ENCODE data around the gene TRAPPC8.
"Not testable (repeated sequence)": the region's sequence is repeated elsewhere in the genome, so short reads cannot be mapped to it uniquely, and the experiment has no call there.

GRCh38 chr18:31926988-31927387 lies 15.9 kb downstream of the TRAPPC8 start:
- TF ChIP-seq, protein P1, sequence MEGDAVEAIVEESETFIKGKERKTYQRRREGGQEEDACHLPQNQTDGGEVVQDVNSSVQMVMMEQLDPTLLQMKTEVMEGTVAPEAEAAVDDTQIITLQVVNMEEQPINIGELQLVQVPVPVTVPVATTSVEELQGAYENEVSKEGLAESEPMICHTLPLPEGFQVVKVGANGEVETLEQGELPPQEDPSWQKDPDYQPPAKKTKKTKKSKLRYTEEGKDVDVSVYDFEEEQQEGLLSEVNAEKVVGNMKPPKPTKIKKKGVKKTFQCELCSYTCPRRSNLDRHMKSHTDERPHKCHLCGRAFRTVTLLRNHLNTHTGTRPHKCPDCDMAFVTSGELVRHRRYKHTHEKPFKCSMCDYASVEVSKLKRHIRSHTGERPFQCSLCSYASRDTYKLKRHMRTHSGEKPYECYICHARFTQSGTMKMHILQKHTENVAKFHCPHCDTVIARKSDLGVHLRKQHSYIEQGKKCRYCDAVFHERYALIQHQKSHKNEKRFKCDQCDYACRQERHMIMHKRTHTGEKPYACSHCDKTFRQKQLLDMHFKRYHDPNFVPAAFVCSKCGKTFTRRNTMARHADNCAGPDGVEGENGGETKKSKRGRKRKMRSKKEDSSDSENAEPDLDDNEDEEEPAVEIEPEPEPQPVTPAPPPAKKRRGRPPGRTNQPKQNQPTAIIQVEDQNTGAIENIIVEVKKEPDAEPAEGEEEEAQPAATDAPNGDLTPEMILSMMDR (IDR thresholded peaks at IDR 0.05) = not testable (repeated sequence)
- TF ChIP-seq POLR2A (IDR thresholded peaks at IDR 0.05) = not testable (repeated sequence)

All from esophagus squamous epithelium (tissue), 4 donors.